ENCODE measurements around the gene TCF4. TPM values are rescaled to one million over a fixed set of nuclear protein-coding genes. Genes with fewer than 3 reads are reported as not detected.

Gene TCF4
- total and polyA plus RNA-seq, 2 of the 13 experiments (the other 11 are each of a cell fraction or from before 2014, with no cell fraction given) = not detected

DNA sequence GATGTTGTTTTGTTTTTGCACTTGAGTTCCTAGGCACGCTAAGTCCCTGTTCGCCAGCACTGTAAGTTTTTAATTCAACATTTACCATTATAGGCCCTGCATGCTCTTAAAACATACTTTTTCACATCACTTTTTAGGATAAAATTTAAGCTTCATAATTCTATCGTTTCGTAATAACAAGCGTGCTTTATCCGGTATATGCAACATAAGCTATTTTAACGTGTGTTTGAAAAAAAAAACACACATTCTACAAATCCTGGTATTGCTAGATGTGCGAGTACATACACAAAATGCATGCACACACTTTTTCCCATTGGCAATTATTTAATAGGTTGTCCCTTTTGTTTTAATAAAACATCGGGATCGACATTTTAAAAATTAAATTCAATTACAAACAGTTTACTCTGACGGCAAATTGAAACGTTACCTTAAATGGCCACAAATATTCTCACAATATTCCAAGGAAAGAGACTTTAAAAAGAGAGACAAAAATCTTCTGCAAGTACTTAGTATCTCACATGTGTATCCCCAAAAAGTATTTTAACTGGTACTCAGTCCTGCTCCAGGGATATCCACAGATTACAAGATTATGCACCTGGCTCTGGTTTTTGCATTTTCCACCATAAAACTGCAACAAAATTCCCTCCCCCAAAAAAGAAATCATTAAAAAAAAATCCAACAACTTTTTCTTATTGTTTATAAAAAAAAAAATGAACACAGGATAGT, 1.0 kb upstream of the TCF4 start:
- Histone ChIP-seq H2AFZ (ENCODE audit: low read length) (no peak overlapping the region), H3K27ac (ENCODE audit: extremely low read length, insufficient read depth, low read length) (no peak overlapping the region), H3K4me2 (ENCODE audit: low read depth, low read length) (no peak overlapping the region), H3K79me2 (ENCODE audit: insufficient read depth, low read length) (no peaks in the 10 kb centered on the region), H3K9ac (ENCODE audit: insufficient read depth, low read depth, low read length) (no peak overlapping the region), H3K4me3 (replicated peaks in 1 of 3; ENCODE audit: insufficient read depth in 1 of 3, low read depth in 2 of 3, low read length in 3 of 3) (no peak overlapping the region), H3K9me3 (ENCODE audit: low read length) (no peaks in the 10 kb centered on the region), H3K4me1 (ENCODE audit: insufficient read depth, low read length) (no peaks in the 10 kb centered on the region), H3K27me3 (ENCODE audit: control insufficient read depth in 1 of 2, insufficient read depth in 2 of 2, low read length in 2 of 2) (peaks cover 0 to 19% of the 10 kb centered on the region in 2 experiments; a peak in 2 of 5 replicates), H4K20me1 (ENCODE audit: insufficient read depth, low read length) (no peaks in the 10 kb centered on the region), H3K36me3 (replicated peaks in 1 of 2; ENCODE audit: control insufficient read depth in 1 of 2, insufficient read depth in 2 of 2, low read length in 2 of 2) (no peaks in the 10 kb centered on the region)
- DNase-seq (ENCODE audit: low spot score) = no peak
- FAIRE-seq = no peak
- ChIA-PET CTCF (ENCODE audit: low intra/inter-chr PET ratio, low total read pairs) (no interaction called here), POLR2A (no interaction called here)
- ATAC-seq = no peak
- no TSS peak for BruUV-seq (replicated peaks)
- WGBS (ENCODE audit: low lambda C conversion rate) = 75% methylated on average over 12 of the region's 12 CpGs
- TF ChIP-seq PAWR (CRISPR knock-in tag; IDR thresholded peaks at IDR 0.05; ENCODE audit: borderline replicate concordance) = no peak
- TF ChIP-seq MAFF (IDR thresholded peaks at IDR 0.05; ENCODE audit: low read depth, low read length) = peak; percentile 38; the same call in 1 of the 2 replicates
- peak in 1 of 2 experiments; percentile 13; a peak in 1 of 4 replicates for TF ChIP-seq MAFK (conservative IDR thresholded peaks at IDR 0.05 in 1 of 2, IDR thresholded peaks at IDR 0.05 in 1 of 2; ENCODE audit: low read length in 2 of 2)
- TF ChIP-seq ZNF446 (CRISPR knock-in tag; IDR thresholded peaks at IDR 0.05) = no peak
- no peak for TF ChIP-seq ZNF788 (CRISPR knock-in tag; IDR thresholded peaks at IDR 0.05; ENCODE audit: borderline replicate concordance)
- TF ChIP-seq ZNF460 (CRISPR knock-in tag; IDR thresholded peaks at IDR 0.05; ENCODE audit: borderline replicate concordance) = no peak
- TF ChIP-seq KLF11 (CRISPR knock-in tag; IDR thresholded peaks at IDR 0.05) = no peak
- no peak for TF ChIP-seq ZMYM3 (CRISPR knock-in tag; IDR thresholded peaks at IDR 0.05)
- TF ChIP-seq ZMYM2 (CRISPR knock-in tag; IDR thresholded peaks at IDR 0.05) = no peak
- TF ChIP-seq, protein P1, sequence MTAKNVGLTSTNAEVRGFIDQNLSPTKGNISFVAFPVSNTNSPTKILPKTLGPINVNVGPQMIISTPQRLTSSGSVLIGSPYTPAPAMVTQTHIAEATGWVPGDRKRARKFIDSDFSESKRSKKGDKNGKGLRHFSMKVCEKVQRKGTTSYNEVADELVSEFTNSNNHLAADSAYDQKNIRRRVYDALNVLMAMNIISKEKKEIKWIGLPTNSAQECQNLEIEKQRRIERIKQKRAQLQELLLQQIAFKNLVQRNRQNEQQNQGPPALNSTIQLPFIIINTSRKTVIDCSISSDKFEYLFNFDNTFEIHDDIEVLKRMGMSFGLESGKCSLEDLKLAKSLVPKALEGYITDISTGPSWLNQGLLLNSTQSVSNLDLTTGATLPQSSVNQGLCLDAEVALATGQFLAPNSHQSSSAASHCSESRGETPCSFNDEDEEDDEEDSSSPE (CRISPR knock-in tag; IDR thresholded peaks at IDR 0.05) = no peak
- TF ChIP-seq, protein P2, sequence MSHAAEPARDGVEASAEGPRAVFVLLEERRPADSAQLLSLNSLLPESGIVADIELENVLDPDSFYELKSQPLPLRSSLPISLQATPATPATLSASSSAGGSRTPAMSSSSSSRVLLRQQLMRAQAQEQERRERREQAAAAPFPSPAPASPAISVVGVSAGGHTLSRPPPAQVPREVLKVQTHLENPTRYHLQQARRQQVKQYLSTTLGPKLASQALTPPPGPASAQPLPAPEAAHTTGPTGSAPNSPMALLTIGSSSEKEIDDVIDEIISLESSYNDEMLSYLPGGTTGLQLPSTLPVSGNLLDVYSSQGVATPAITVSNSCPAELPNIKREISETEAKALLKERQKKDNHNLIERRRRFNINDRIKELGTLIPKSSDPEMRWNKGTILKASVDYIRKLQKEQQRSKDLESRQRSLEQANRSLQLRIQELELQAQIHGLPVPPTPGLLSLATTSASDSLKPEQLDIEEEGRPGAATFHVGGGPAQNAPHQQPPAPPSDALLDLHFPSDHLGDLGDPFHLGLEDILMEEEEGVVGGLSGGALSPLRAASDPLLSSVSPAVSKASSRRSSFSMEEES (CRISPR knock-in tag; IDR thresholded peaks at IDR 0.05) = no peak
- intact Hi-C loops (cut with micrococcal nuclease; ENCODE audit: unreplicated experiment) = no loop called here
- in situ Hi-C loops (cut with HindIII; ENCODE audit: extremely low pct_ligation_motif_present, low pct_unique_long_range_greater_than_20kb) = no loop called here

Measured in HepG2 (cell line).